8988T (cell line): ENCODE results near the gene BRMS1.
A peak's percentile ranks its signal among the peaks of the same experiment; 100 is the strongest.
"Not testable (repeated sequence)": the region's sequence is repeated elsewhere in the genome, so short reads cannot be mapped to it uniquely, and the experiment has no call there.

Experiments used
- DNase-seq: peaks from one replicate; pipeline ENCODE4 v3.0.0; 2011

Gene BRMS1, protein sequence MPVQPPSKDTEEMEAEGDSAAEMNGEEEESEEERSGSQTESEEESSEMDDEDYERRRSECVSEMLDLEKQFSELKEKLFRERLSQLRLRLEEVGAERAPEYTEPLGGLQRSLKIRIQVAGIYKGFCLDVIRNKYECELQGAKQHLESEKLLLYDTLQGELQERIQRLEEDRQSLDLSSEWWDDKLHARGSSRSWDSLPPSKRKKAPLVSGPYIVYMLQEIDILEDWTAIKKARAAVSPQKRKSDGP

DNA sequence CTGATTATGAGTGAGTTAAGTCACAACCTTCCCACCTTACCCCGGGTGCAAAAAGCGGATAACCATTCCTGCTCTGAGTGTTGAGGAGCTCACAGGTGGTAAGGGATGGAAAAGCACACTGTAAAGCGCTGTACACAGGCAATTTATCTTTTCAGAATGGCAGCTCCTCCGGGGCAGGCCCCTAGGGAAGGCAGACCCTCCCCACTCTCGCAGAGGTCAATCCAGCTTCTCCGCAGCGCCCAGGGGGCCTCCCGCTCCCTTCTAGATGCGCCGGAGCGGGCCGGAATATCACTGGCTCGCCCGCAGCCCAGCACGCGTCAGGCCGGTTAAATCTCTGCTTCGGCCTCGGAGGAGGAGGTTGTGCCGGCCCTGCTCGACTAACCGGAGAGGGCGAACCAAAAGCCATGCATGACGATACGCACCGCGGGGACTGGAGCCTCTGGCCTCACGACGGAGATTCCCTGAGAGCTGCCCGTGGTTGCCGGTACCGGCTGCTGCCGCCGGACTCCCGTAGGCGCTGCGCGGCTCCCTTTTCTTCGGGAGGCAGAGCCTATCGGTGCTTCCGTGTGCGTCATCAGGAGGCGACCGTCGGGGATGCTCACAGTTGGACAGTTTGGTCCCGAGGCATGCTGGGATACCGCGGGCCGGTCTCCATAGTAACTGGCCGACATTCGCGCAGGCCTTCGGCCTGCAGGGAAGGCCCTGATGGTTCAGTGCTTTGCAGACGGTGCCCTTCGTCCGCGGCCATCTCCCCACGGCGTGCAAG, at the start of gene BRMS1:
Gene BRMS1, minus strand, starts transcription at position 555 of the 766 bp plus-strand sequence. CDS start 2,870 bp downstream, outside the sequence.
- DNase-seq = peak; percentile 98

DNA sequence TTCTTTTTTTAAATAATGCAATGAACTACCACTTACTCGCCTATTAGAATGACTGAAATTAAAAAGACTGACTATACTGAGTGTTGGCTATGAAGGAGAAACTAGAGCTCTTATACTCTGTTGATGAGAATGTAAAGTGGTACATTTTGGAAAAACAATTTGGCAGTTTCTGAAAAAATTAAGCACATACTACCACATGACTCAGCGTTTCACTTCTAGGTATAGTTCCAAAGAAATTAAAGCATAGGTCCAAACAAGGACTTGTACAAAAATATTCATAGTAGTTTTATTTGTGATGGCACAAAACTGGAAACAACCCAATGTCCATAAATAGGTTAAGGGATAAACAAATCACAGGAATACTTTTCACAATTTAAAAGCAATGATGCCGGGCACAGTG, 49.0 kb upstream of the BRMS1 start:
- no peak for DNase-seq

DNA sequence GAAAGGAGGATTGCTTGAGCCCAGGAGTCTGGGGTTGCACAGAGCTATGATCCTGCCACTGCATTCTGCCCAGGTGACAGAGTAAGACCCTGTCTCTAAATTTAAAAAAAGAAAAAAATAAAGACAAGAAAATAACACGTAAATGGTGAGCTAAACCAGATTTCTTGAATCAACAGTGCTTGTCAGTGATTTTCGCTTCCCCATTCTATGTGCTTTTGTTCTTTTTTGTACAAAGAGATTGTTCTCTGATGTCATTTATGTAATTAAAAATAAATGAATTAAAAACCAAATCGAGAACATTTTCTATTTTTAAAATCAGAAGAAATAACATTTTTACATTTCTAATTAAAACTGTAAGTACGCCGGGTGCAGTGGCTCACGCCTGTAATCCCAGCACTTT, 46.4 kb upstream of the BRMS1 start:
- no peak for DNase-seq

DNA sequence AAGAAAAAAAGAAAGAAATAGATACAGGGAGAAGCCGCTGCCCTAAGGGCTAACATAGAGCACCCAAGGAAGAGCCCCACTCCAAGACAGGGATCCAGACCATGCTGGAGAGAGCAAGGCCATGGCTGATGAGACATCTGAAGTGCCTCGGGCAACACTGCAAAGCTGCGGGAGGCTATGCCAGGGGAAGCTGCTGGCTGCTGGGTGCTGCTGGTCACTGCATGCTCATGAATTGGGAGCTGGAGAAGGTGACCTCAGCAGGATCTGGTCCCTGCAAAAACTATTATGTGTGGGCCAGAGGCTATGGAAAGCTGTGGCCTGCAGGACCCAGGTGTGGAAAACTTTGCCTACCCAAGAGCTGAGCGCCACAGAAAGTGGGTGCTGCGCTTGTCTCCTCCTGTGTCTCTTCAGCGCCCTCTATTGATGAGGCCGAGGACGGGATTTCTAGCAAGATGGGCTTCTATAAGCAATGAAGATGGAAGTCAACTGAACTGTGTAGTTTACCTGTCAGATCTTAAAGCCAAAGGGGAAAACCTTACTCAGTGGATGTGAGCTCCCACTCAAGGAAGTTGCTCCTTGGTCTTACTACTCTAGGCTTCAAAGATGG, 44.0 kb upstream of the BRMS1 start:
- no peak for DNase-seq

DNA sequence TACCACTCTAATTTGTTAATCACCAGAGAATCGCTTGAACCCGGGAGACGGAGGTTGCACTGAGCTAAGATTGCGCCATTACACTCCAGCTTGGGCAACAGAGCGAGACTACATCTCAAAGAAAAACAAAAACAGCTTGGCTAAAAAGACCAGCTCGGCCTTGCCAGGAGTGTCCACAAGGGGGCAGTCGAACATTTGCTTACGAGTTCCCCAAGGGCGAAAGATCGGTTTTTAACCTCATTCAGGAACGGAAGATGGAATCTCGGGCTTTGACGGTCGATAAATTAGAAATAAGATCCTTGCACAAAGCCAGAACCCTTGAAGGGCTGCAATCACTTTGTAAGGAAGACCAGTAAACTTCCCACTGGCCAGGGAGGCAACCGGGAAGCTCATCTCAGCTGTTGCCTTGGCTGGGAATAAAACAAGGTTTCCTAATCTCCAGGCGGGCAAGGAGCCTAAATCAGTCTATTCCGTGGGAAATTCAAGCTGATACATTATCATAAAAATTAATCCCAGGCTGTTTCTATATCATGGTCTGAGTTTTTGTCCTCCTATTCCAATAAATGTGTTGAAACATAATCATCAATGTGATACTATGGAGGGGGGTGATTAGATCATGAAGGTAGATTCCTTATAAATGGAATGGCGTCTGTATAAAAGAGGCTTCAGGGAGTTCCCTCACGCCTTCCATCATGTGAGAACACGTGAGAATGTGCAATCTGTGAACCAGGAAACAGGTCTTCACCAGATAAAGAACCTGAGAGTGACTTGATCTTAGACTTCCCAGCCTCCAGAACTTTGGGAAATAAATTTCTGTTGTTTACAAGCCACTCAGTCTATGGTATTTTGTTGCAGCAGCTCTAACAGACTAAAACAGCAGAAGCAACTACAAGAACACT, 41.5 kb upstream of the BRMS1 start:
- DNase-seq = no peak

DNA sequence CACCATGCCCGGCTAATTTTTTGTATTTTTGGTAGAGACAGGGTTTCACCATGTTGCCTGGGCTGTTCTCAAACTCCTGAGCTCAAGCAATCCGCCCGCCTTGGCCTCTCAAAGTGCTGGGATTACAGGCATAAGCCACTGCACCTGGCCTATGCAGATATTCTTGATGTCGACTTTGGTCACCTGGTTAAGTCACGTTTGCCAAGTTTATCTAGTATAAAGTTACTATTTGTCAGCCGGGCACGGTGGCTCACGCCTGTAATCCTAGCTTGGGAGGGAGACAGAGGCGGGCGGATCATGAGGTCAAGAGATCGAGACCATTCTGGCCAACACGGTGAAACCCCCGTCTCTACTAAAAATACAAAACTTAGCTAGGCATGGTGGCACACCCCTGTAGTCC, 39.4 kb upstream of the BRMS1 start:
- DNase-seq = not testable (repeated sequence)

DNA sequence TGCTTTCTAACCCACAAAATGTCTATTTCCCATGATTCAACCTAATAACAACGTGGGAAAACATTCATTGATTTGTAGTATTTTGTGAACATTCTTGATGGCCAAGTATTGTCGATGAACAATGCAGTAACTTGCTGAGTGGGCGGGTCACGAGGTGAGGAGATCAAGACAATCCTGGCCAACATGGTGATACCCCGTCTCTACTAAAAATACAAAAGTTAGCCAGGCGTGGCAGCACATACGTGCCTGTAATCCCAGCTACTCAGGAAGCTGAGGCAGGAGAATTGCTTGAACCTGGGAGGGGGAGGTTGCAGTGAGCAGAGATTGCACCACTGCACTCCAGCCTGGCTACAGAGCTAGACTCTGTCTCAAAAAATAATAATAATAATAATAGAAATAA, 35.4 kb upstream of the BRMS1 start:
- DNase-seq = not testable (repeated sequence)

DNA sequence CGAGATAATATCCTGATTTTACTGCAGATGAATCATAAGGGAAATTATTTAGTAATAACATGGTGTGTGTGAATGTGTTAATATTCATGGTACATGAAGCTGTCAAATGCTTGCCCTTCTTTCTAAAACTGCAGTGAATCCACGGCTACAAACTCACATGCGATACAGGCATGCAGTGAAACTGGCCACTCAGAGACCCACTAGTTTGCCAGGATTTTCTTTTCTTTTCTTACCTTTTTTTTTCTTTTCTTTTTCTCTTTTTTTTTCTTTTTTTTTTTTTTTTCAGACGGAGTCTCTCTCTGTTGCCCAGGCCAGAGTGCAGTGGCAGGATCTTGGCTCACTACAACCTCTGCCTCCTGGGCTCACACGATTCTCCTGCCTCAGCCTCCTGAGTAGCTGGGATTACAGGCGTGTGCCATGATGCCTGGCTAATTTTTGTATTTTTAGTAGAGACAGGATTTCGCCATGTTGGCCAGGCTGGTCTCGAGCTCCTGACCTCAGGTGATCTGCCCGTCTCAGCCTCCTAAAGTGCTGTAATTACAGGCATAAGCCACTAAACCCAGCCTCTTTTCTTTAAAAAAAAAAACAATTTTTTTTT, 28.9 kb upstream of the BRMS1 start:
- DNase-seq = not testable (repeated sequence)

DNA sequence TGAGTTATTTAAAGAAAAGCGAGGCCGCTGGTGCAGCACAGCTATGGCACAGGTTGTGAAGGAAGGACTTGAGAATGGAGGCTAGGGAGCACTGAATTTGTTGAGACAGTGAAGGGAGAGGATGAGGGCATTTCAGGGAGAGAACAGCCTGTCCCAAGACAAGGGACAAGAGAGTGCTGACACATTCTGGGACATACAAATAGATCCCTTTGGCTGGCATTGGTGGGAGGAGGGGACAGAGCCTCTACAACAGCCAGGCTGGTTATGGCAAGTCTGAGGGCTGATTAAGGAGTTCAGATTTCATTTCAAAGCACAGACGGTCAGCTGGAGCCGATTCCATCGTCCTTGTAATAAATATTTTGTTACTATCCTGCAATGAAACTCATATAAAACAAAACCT, 28.4 kb upstream of the BRMS1 start:
- no peak for DNase-seq

DNA sequence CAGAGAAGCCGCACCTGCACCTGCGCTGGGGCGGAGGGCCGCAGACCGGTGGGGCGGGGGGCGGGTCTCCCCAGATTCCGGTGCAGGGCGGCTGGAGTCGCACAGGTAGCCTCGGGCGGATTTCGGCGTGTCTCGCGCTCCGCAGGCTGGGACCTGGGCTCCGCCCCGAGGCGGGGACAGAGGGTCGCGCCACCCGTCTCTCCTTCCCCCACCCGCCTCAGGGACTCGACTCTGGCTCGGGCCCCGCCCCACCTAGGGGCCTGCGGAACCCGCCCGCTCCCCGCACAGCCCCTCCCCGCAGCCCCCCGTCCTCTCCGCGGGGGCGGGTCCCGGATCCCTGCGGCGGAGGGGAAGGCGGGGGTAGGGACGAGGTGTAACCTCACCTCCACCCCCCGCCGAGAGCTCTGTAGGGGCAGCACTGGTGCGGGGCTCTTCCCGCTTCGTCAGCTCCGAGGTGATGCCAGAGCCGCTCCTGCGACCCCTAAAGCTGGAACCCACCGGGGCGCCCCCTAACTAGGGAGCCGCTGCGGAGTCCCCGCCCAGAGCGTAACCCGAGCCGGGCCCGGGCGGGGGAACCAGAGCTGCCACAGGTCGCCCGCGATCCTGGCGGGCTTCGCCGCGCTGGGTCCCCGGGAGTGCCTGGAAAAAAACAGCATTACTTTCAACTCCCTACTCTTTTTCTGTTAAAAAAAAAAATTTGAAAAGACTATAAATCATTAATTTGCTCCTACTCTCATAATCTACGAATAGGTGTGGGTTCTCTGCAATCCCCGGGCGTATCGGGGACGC, 26.9 kb upstream of the BRMS1 start, which contains the start of gene SLC29A2:
Gene SLC29A2, minus strand, starts transcription at position 134 of the 789 bp plus-strand sequence. CDS start 169 bp downstream, outside the sequence.
- peak; percentile 83 for DNase-seq

DNA sequence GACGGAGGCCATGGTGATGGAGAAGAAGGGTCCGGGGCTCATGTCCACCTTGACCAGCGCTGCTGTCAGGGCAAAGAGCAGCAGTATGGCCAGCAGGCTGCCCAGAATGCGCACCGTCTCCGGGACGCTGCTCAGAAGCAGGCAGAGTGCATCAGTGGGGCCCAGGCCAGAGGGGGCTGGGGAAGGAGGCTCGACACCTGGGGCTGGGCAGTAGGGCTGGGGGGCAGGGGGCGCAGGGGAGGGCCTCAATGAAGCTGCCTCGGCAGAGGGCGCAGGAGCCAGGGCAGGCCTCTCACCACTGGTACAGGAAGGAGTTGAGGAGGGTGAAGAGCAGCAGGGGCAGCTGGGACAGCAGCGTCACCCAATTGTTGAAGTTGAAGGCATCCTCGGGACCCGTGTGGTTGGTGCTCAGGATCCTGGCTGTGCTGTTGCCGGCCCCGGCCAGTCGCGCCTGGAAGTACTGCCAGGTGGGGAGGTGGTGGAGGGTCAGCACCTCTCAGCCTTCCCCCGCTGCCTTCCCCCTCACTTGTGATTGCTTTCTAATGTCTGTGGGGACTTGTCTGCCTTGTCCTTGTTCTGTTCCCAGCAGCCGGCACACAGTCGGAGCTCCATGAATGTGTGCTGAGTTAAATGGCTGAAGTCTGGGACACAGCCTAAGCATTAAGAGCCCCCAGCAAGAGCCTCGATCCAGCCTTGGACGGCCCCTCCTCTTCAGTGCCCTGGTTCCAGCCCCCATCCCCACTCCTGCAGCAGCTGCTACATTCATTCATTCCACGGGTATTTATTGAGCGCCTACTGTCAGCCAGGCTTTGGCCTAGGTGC, 24.4 kb upstream of the BRMS1 start:
- no peak for DNase-seq

DNA sequence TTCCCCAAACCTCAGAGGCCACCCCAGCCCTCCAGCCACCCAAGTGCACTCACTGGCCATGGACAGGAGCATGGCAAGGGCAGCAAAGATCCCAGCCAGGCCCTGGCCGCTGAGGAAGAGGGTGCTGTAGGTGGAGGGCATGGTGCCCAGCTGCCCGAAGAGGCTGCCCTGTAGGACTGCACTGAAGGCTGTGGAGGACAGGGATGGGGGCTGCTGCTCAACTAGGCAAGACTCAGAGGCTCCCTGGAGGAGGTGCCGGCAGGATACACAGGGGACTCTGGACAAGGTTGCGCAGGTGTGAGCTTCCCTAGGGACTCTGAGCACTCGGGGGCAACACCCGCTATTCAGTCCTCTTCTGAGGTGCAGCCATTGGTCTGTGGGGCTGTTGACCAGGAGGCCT, 23.6 kb upstream of the BRMS1 start:
- DNase-seq = no peak

DNA sequence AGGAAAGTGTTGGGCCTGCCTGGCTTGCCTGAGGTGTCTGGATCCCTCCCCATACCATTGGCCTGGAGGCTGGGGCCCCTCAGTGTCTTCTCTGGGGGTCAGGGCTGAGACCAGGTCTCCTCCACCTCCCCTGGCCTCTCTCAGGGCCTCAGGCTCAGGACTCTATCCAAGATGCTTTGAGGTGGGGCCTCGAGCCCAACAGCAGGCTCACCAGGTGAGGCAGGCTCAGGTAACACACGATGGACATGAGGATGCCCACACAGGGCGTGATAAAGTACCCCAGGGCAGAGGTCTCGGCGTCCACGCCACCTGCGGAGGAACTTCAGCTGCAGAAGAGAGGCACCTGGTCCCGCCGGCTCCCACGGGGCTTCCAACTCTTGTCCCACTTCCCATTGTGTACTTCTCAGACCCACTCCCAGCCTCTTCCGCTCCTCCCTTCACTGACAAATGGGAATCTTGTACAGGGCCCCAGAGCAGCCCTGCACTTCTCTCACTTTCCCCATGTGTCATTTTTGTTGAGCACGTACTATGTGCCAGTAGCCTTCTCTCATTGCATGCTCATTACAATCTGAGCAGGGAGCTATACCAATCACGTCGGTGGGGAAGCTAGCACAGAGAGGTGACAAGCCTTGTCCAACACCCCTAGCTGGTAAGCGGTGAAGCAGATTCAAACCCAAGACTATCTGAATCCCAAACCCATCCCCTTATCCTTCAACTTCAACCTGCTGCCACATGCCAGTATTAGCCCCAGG, 22.8 kb upstream of the BRMS1 start:
- DNase-seq = no peak

DNA sequence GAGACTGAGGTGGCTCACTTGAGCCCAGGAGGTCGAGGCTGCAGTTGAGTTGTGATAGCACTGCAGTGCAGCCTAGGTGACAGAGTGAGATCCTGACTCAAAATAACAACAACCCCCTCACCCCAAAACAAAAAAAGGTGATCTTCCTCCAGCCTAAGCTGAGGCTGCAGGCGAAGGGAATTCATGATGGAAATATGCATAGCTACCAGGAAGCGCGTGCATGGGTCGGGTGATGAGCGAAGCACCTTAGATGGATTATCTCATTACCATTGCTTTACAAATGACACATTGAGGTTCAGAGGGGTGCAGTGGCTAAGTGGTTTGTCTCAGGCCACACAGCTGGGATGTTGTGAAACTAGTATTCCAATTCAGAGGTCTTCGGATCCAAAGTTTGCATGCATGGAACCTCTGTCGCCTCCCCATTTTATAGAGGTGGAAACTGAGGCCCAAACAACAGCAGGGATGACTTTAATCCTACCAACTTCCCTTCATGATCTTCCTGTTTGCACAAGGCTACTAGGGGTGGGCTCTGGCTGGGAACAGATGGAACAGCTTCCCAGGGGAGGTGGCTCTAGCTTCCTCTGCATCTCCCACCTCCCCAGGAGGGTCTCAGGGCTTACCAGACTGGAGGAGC, 22.1 kb upstream of the BRMS1 start:
- DNase-seq = no peak

DNA sequence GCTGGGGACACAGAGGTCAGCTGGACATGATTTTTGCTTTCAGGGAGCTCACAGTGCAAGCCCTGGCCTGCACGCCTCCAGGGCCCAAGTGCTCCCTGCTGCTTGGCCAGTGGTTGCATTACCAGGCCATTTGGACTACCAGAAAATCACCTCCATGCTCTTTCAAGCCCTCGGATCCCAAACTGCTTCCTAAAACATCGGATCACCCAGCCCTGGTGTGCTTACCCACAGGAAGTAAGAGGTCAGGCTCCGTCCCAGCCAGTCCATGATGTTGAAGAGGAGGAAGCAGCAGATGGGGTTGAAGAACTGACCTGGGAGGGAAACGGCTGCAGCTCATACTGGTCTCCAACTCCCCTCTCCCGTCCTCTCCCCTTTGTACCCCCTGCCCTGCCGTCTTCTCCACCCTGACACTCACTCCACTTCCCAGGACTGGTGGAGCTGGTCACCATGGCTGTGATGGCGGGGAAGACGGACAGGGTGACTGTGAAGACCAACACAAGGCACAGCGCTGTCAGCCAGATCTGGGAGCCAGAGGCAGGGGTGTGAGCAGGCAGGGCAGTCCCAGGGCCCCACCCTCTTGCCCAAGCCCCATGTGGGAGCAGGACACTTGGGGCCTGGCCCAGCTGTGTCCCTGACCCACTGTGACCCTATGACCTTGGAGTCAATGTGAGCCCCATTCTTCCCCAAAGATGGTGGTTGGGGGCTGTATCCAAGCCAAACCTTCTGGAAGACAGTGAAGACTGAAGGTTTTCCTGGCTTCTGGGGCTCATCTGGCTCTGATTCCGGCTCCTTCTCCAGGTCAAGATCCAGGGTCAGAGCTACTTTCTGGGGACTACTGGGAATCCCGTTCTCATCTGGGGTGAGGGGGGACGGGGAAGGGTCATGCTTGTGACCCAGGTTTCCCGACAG, 21.1 kb upstream of the BRMS1 start:
- no peak for DNase-seq

DNA sequence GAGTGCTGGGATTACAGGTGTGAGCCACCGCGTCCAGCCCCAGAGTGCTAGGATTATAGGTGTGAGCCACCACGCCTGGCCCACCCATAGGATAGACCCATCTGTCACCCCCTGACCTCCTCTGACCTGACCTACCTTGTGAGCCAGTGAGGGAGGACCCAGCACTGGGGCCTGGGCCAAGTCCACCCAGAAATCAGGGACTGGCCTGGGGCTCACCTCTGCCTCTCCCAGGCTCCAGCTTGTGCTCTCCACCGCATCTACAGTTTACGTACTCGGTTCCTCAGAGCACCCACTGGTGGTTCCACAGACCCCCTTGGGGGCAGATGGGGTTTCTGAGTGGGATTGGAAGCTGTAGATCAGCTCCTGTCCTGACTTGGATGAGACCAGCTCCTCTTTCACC, 20.3 kb upstream of the BRMS1 start:
- DNase-seq = no peak

DNA sequence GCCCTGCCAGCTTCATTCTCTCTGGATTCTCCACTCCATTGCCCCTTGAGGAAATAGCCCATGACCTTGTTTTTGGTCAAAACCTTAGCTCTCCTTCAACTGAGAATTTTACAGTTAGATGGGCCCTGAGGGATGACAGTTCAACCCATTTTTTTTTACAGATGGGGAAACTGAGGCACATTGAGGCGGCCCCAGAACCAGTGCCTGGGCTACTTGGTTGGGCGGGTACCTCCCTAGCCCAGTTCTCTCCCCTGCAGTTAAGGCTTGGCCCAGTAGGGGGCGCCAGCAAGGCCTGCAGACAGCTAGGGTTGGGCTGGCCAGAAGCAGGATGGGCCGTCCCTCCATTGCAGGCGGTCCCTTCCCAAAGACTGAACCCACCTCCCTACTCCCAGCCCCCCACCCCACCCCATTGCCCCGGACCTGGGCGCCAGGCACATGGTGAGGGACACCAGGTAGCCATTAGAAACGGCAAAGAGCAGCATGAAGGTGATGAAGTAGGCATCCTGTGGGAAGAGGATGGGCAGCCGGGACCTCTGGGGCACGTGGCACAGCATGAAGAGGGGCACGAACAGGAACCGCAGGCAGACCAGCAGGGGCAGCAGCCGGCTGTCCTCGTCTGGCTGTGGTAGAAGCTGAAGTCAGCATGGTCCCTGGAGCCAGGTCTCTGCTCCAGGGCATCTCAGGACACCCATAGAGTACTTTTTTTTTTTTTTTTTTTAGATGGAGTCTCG, 19.1 kb upstream of the BRMS1 start:
- peak; percentile 93 for DNase-seq

DNA sequence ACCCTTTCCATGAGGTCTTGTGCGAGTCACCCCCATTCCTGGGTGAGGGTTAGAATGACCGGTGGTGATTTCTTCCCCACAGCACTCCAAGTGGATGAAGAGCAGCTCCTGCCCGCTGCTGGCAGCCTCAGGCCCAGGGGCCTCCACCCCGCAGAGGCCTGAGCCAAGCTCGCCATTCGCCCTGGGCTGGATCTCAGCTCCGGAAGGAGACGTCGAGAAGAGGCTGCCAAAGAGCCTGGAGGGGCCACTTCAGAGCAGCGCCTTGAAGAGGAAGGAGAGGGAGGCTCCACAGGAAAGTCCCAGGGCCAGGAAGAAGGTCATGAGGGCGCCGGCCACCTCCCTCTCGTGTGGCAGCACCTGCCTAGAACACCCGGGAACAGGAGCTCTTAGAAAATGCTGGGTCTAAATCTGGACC, 18.3 kb upstream of the BRMS1 start:
- no peak for DNase-seq
